Stimulated activated CD8-positive, alpha-beta memory T cell treated with anti-CD3 and anti-CD28 coated beads, Interleukin-2, amount 100 ng/mL, for 48 hours (primary cell): ENCODE data around the gene SLC25A43.
"Not testable (repeated sequence)": the region's sequence is repeated elsewhere in the genome, so short reads cannot be mapped to it uniquely, and the experiment has no call there.

Experiments
- DNase-seq, 2 donors: peaks; one replicate each; pipeline ENCODE4 v3.0.0-alpha.2; 2020; ENCODE audit warnings: low read depth in 2 of 2

Gene SLC25A43

DNA sequence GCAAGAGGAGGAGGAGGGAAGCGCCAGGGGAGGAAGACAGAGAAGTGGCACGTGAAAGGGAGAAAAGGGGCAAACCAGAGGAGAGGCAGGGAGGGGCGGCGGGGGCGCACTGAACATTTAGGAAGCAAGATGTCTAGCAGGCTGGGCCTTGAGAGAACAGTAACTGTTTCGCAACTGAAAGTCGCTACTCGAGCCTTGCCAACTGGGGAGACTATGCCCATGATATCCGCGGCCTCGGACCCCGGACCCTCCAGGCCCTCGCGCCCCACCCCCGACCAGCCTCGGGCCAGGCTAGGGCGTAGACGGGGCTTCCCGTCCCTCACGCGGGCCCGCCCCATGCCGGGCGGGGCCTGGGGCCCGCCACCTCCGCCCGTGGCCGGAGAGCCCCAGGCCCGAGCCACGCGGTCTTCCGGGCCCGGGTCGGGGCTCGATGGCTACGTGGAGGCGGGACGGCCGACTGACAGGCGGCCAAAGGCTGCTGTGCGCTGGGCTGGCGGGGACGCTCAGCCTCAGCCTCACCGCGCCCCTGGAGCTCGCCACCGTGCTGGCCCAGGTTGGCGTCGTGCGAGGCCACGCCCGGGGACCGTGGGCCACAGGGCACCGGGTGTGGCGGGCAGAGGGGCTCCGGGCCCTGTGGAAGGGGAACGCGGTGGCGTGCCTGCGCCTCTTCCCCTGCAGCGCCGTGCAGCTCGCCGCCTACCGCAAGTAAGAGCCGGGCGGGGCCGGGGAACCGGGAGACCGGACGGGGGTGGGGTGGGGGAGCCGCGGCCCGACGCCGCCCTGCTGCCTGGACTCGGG lies at the start of gene SLC25A43:
TSS of gene SLC25A43 (plus strand) at position 363 of the 798 bp plus-strand sequence. CDS start at position 431, 68 bp downstream.
- DNase-seq: peak in 1 of 2 donors; percentile 9

DNA sequence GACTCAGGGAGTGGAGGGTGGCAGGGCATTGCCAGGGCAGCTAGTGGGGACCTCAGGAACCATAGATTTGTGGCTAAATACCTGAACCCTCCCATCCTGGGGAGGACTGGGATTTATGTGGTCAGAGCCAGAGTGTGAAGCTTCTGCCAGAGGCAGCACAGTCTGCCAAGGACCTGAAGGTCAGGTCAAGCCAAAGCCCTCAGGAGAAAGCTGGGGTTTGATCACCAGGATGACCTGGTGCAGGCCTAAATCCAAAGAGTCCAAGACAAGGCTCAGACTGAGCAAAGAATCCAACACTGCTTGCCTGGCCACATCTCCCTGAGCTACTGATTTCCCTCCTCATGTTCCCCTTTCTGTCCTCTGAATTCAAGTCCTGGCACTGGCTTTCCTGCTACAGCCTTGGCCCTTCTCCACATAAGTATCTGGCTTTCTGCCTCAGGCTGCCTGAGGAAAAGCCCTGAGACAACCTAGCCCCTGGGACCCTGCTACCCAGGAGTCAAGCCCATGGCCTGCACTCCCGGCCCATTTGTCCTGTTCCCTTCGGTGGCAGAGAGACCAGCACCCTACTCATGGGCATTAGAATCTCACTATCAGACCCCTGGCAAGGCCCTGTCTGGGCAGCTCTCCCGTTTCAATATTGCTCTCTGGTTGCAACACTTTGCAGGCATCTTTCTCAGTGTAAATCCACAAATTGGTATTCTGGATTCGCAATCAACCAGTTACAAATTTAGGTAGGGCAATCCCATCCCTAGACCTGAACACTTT lies 39.3 kb upstream of the SLC25A43 start:
- no peak for DNase-seq

DNA sequence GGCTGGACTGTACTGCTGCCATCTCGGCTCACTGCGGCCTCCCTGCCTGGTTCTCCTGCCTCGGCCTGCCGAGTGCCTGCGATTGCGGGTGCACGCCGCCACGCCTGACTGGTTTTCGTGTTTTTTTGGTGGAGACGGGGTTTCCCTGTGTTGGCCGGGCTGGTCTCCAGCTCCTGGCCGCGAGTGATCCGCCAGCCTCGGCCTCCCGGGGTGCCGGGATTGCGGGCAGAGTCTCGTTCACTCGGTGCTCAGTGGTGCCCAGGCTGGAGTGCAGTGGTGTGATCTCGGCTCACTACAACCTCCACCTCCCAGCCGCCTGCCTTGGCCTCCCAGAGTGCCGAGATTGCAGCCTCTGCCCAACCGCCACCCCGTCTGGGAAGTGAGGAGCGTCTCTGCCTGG lies 37.7 kb upstream of the SLC25A43 start:
- not testable (repeated sequence) for DNase-seq

- DNase-seq: not testable (repeated sequence)
Observed at GRCh38 chrX:119362074-119362473, 37.1 kb upstream of the SLC25A43 start.

DNA sequence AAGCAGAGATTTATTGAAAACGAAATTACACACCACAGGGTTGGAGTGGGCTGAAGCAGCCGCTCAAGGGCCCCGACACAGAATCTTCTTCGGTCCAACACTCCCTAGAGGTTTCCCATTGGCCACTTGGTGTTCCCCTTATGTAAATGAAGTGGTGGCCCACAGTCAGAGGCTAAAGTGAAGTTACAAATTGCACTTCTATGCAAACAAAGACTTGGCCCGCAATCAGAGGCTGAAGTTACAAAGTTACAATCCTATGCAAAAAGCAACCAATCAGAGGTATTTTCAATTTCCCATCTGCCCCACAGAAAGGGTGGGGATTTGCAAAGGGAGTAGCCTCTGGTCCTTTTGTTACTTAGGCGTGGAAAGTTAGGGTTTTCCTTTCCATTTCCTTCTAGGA lies 35.7 kb upstream of the SLC25A43 start:
- no peak for DNase-seq

DNA sequence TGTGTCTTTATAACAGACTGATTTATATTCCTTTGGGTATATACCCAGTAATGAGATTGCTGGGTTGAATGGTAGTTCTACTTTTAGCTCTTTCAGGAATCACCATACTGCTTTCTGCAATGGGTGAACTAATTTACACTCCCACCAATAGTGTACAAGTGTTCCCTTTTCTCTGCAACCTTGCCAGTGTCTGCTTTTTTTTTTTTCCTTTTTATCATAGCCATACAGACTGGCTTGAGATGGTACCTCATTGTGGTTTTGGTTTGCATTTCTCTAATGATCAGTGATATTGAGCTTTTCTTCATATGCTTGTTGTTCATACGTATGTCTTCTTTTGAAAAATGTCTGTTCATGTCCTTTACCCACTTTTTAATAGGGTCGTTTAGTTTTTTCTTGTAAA lies 27.3 kb upstream of the SLC25A43 start:
- DNase-seq: not testable (repeated sequence)

DNA sequence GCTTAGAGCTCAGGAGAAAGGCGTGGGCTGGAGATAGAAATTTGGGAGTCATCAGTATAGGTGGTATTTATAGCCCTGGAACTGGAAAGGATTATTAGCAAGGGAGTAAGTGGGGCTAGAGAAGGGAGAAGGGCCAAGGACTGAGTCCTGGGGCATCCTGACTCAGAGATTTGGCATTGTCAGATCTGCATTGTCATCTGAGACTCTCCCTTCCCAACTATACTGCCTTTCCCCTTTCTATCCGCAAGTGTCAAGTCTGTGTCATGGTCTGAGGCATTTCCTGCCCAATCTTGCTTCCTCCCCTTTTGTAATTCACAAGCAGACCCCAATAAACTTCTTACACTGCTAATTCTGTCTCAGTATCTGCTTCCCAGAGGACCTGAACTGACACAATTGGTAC lies 24.4 kb upstream of the SLC25A43 start:
- DNase-seq: no peak

DNA sequence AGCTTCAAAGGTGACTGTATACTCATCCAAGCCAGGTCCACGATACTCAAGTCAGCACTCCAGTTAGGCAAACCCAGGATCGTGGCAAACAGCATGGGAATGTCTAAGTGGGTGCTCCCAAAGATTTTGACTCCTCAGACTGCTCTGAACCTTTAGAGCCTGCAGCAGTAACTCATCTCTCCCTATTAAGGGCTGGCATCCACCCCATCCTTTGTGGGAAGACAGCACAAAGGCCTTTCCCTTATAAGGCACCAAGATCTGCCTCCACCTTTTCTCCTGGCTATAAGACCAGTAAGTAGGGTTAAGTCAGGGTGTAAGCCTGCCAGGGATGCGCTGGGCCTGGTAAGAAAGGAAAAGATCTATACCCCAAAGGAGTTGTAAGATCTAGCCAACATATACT lies 23.6 kb upstream of the SLC25A43 start:
- DNase-seq: no peak

DNA sequence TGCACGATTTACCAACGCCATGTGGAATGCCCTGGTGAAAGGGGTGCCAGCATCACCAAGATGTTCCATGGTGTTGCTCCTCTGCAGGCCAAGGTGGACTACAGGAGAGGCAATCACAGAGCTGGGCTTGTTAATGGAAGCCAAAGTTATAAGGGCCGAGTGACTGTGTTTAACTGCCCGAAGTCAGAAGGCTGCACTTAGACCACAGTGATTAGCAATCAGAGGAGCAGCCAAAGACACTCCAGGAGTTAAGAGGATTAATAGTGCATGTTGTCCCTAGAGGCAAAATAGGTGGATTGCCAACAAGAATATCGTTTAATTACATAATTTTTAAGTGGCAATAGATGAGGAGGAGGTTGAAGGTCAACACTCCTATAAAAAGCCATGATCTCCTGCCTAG lies 22.8 kb upstream of the SLC25A43 start:
- DNase-seq: no peak

DNA sequence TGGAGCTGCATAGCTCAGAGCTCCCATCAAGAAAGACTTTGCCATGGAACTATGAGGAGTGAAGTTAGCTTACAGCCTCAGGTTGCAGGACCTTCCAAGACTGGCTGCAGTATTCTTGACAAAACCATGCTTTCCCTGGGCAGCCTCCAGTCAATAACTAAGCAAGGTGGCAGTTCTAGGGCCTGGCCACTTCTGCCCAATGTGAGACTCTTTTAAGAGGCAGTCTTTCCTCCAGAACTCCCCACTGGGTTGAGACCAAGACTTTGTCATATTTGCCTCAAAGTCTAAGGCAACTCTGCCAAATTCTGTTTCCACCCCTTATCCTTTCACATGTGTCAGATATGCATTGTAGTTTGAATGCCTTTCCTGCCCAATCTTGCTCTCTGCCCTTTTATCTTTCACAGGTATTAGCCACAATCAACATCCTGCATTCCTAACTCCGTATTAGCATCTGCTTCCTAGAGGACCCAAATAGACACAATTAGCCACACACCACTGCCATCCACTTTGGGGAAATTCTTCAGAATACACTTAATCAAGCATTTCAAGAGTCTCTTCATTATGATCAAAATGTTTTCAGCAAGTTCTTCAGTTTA lies 17.7 kb upstream of the SLC25A43 start:
- DNase-seq: no peak

GRCh38 chrX:119382606-119383005 lies 16.5 kb upstream of the SLC25A43 start:
- DNase-seq: no peak

GRCh38 chrX:119386685-119387084 lies 12.5 kb upstream of the SLC25A43 start:
- not testable (repeated sequence) for DNase-seq

GRCh38 chrX:119387426-119387825 lies 11.7 kb upstream of the SLC25A43 start:
- not testable (repeated sequence) for DNase-seq

- DNase-seq: no peak
Observed at GRCh38 chrX:119389214-119389613, 9.9 kb upstream of the SLC25A43 start.

- no peak for DNase-seq
Observed at GRCh38 chrX:119389871-119390501, 9.2 kb upstream of the SLC25A43 start.

- DNase-seq: no peak
Observed at GRCh38 chrX:119391279-119391678, 7.9 kb upstream of the SLC25A43 start.

DNA sequence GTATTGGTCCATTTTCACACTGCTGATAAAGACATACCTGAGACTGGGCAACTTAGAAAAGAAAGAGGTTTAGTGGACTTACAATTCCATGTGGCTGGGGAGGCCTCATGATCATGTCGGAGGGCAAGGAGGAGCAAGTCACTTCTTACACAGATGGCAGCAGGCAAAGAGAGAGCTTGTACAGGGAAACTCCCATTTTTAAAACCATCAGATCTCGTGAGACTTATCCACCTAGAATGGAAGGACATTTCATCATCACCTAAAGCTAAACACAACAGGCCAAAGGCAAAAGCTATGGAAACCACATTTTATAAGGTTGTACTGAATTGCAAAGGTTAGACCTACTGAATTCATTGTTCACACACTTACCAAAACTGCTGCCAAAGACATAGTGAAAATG lies 6.0 kb upstream of the SLC25A43 start:
- no peak for DNase-seq

- DNase-seq: no peak
Observed at GRCh38 chrX:119398587-119398973, 556 bp upstream of the SLC25A43 start.

DNA sequence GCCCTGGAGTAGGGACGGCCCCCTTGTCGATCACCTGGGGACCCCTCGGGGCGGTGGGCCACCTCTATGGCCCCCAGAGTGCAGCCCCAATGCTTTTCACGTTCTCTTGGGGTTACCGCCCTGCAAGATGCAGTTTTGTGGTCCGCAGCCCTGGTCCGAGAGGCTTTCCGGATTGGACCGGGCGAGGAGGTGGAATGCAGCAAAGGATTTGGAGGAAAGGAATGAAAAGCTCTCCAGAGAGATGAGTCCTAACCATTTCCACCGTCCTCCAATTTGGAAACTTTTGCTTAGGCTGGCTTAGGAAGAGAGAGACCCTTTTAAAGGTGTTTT lies 601 bp downstream of the SLC25A43 start:
- DNase-seq: no peak

DNA sequence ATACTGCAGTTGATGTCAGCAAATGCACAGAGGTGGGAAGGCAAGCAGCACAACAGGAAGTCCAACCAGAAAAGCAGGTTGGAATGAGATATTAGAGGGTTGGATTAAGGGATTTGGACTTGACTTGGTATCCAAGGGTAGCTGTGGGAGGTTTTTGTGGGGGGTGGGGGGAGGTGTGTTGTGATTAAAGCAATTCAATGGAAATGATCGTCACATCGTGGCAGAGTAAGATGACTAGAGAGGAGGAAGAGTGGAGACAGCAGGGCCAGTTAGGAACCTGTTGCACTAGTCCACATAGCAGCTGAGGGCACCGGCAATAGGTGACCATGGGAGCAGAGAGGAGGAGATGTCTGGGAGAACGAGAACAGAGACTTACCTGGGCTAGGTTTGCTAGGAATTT lies 2.4 kb downstream of the SLC25A43 start:
- DNase-seq: no peak

- DNase-seq: no peak
Observed at GRCh38 chrX:119402588-119402987, 3.5 kb downstream of the SLC25A43 start.

DNA sequence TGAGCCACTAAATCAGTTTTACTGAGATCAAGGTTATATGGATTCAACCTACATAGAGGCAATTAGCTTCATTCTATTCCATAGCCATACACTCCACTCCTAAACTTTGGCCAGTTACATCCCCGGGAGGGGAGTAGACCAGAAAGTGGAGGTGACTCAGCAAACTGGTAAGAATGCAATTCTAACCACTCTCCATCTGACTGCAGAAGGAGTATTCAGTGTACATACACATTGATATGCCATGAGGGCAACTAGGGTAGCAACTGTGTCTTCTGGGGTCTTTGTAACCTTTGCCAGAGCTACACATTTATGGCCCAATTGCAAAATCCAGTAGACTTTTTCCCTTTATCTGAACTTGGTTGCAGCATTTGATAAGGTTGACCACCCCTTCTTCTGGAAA lies 7.6 kb downstream of the SLC25A43 start:
- no peak for DNase-seq
